NCI-H146 treated with DMSO at 0.1 percent for 48 hours (cell line): Measurements from ENCODE around the gene KL.

Source experiments
- DNase-seq: peaks from one replicate; lab custom pipeline; 2025; ENCODE audit not compliant: unreplicated experiment; lab: John Stamatoyannopoulos, UW

The KL gene

DNA sequence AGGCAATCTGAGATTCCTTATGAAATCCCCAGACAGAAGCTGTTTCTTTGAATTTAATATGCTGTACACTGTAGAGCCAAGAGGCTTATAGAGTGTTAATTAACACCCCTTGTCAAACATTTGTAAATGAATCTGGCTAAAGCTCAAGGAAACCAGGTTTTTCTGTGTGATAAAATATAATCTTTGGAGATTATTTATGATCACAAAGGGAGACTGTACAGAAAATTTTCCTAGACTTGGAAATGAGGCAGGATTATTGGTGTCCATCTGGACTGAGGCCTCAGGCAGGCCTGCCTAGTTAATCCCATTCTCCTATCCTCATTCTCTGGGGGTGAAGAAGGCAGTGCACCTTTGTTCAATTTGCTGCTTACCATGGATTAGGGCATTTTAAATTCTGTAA, 17.8 kb downstream of the KL start:
- no peak for DNase-seq

DNA sequence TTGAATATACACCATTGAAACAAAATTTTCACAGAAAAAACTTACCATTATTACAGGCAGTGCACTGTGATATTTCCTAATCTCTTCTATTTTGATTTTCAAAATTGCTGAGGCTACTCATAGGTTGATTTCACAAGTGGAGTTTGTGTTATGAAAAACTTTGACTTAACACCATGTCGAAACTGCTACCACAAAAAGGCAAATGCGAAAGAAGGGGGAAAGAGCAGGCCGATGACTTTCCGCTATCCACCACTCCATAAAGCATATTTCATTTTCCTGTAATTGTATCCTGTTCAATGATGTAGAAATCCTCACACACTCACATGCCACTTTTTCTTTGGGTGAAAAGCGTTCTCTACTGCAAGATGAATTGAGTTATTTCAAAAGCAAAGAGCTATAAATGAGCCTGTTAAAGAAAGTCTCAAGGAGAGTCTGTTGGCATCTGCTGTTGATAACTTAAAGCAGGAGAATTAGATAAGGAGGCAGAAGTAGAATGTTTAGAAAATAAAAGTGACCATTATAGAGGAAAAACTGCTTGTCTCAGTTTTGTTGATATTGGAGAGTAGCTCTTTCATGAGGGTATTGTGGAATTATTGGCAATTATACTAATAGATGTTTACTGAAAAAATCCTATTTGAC, 18.8 kb downstream of the KL start:
- no peak for DNase-seq

DNA sequence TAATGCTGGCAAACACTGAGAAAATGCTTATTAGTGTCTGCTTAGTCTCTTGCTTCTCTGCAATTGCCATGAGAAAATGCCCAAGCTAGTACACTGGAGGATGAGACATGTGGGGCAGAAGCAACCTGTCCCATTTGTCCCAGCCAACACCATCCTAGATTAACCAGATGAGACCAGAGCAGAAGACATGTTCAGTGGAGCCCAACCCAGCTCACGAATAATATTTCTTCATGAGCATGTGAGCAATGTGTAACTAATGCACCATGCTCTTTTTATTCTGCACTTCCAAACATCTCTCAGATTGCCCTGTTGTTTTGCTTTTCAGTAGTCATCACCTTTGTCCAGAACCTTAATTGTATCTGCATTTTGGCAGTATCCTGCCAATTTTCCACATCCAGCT, 21.4 kb downstream of the KL start:
- DNase-seq: no peak

DNA sequence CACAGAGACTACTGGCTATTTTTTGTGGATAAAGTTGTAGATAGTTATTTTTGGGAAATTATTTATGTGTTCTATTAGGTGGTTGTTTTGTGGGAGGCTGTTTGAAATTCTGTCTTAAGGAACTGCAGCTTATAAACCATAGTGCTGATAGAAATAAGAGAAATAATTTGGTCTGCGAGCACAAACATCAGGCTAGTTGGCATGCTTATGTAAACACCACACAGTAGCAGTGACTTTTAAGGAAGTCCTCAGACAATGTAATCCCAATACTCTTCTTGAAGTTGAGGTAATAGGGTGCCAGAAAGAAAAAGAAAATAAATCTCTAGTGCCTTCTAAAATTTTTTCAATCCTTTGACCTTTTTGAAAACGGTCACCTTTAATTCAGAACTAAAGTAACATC, 23.9 kb downstream of the KL start:
- no peak for DNase-seq

DNA sequence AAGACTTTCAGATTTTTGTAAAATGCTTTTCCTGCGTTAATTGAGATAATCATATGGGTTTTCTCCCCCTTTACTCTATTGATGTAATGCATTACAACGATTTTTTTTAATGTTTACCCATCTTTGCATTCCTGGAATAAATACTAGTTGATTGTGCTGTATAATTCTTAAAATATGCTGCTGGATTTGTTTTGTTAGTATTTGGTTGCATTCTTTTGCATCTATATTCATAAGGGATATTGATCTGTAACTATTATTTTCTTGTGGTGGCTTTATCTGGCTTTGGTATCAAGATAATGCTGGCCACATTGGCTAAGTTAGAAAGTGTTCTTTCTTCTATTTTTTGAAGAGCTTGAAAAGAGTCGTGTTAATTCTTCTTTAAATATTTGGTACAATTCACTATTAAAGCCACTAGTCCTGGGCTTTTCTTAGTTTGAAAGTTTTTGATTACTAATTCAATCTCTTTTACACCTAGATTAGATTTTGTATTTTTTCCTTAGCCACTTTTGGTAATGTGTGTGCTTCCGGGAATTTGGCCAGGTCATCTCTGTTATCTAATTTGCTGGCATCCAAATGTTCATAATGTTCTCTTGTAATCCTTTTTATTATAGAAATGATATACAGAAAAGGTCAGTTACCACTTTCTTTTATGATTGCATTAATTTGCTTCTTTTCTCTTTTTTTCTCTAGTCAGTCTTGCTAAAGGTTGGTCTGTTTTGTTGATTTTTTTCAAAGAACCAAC, 29.8 kb downstream of the KL start:
- DNase-seq: no peak

DNA sequence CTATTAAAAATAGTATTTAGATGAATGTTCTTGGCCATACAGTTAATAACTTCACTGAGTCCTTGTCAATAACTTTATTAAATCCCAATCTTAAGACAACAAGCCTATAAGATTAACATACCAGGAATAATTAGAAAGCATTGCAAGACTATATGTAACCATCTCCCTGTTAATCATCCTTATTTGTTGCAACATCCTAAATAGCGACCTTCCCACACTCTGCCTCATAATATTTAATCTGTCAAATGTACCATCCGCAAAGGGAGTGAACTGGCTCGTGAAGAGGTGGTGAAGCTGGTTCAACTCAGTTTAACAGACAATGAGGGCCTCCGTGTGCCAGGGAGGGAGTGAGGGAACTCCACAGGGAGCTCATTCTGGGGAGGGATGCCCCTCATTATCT, 33.9 kb downstream of the KL start:
- no peak for DNase-seq

DNA sequence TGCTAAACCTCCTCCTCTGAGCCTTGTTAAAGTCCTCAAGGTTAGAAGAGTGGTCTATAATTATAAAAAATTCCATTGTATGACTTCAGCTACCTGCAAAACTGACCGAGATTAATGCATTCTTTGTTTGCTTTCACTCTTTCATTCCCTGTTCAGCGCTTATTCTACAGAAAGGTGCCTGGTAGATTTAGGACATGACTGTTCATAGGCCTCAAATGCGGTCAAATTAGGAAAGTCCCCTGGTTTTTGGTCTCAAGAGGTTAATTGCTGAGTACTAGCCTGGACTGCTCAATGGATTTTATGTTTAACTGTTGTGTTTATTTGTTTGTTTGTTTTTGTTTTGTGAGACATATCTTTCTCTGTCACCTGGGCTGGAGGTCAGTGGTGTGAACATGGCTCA, 35.4 kb downstream of the KL start:
- DNase-seq: no peak

DNA sequence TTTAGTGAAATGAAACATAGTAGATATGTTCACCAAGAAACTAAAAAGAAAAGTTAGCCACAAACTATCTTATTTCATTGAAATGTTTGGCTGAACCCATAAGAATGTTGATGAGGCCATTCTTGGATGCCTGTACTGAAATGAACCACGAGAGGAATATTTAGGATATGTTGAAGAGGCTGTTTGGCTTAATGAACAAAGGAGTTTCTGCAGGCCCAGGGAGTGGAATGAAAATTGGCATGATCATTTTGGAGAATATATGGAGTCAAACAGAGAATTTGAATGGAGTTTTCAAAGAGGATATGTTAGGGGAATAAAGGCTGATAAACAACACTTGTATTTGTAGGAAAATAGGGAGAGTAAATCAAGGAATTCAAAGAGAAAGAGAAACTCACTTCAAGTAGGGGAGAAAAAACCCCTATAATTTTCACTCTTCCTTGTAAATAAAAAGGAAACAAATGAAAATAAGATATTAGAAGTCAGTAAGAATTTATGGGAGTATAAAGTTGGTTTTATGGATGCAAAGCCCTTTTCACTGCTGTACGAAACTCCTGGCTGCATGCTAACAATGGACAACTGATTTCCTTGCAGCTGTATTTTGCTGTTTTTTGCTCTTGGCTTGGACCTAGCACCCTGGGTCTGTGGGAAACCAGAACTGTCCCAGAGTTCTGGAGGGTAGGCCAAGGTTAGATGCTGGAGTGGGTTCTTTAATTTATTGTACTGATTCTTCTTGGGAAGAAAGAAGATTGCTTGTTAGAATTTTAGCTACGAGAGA, 36.5 kb downstream of the KL start:
- DNase-seq: no peak

DNA sequence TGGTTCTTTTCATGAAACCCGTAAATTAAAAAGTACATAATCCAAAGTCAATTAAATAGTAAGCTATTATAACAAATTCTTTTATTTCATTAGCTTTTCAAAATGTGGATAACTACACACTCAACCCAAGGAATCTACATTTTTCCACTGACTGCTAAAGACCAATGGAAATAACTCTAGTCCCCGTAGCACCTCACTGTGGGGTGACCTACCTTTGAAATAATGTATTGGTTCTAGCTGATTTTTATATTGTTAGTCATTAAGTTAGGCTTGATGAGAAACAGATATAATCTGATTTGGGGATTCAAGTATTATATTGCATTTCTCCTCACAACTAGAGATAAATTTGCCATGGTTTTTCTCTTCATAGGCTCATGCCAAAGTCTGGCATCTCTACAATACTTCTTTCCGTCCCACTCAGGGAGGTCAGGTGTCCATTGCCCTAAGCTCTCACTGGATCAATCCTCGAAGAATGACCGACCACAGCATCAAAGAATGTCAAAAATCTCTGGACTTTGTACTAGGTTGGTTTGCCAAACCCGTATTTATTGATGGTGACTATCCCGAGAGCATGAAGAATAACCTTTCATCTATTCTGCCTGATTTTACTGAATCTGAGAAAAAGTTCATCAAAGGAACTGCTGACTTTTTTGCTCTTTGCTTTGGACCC, 37.3 kb downstream of the KL start:
- DNase-seq: no peak

DNA sequence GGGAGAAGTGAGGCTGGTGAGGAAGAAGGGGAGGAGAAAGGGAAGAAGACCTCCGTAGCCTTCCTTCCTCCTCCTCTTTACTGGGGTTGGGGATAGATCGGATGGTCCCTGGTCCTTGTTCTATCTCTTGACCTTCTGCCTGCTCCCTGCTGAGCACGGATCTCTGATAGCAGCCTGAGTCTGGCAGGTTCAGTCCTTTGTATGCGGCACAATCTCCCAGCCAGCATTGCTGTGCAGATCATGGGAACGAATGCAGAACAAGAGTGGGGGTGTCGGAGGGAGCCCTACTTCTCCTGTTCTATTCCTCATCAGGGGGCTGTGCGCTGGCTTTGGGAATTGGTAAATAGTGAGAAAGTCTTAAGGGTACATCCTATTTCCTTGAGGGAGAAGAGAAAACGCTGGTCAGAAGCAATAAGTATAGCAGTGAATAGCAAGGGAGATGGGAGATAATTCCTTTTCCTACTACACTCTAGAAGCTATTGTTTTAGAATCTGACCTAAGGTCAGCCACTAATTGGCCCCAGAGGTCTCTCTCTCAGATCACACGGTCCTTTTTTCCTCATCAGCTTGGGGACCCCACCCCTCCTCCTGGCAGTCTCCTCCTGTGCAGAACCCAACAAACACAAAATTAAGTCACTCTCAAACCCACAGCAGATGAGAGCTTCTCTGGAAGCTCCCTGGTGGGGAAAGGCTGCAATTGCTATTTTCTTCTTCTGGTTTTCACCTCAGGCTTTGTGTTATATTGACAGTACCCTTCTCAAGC, 41.0 kb downstream of the KL start:
- DNase-seq: no peak

DNA sequence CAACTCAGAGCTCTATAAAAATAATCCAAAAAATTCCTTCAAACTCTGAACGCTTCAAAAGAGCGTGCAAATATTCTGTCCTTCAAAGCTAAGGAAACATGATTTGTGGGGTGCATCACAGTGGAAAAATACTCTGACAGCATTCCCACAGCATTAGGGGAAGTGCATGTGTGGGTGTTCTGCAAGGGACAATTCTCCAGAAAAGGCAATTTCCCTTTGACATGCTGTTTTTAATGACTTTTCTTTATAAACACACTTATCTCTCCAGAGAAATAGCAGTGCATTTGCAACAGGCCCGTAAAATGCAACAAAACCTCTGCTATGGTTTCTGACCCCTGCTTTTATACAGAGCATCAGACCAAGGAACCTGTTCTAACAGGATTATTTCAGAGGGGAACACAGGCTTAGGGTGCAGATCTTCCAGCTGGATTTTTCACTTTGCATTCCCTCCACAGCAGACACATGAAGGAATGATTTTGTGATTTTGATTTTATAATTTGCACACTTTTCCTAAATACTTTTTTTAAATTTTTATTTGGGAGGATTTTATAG, 42.6 kb downstream of the KL start:
- DNase-seq: no peak

DNA sequence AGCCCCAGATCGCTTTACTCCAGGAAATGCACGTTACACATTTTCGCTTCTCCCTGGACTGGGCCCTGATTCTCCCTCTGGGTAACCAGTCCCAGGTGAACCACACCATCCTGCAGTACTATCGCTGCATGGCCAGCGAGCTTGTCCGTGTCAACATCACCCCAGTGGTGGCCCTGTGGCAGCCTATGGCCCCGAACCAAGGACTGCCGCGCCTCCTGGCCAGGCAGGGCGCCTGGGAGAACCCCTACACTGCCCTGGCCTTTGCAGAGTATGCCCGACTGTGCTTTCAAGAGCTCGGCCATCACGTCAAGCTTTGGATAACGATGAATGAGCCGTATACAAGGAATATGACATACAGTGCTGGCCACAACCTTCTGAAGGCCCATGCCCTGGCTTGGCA, 44.6 kb downstream of the KL start:
- no peak for DNase-seq

DNA sequence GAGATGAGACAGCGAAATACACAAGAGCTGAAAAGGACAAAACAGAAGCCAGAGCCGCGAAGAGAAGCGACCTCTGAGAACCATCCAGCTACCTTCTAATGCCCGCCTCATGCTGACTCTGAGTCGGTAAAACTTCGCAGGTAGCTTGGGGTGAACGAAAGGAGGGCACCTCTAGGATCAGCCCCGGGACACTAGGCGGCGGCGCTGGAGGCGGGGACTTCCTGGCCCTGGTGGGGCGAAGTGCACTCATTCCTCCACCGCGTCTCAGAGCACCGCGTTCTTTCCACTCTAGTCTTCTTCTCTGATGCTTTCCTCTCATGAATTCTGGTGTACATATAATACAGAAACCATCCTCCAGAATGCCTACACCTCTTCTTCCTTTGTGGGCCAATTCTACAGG, 50.1 kb downstream of the KL start:
- no peak for DNase-seq

DNA sequence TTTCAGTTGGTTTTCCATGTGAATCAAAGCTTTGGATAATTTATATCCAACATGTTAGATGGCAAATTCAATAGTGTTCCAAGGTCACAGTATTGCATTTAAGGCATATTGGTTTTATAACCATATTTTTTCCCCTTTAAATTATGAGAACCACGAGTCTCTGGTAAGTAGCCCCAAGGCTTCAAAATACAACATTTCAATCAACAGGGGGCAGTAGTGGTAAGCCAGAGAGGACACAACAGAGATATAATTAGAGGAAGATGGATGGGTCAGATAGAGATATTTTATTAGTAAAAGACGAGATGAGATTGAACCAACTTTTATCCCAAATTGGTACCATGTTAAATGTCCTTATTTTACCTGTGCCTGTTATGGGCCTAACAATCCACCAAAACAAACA, 53.1 kb downstream of the KL start:
- DNase-seq: no peak

DNA sequence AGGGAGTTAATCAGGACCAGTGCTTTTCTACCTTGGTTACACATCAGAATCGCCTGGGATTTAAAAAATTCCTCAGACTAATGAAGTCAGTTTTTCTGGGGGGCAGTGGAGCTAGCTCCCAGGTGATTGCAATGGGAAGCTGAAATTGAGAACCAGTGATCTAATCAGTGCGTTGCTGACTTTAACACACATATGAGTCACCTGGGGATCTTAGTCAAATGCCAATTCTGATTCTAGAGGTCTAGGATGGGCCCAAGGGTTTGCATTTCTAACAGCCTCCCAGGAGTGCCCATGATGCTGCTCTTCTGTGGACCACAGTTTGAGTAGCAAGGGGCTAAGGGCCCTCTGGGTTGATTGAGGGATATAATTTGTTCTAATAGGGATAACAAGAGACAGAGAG, 54.5 kb downstream of the KL start:
- no peak for DNase-seq

DNA sequence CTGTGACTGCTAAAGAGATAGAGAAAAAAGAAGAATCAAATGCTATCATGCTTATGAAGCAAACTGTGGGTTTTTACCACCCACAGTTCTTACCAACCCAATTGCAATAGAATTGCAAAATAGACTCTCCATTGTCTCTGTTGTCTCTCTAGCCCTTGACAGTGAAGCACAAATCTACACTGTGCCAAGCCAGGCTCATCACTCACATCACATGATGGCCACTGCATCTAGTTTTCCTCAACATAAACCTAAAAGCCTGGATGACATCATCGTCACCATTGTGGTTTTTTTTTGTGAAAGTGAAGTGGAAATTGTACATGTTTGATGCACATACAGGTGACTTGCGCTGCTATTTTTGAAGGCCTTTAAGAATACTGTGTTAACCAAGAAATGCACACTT, 56.1 kb downstream of the KL start:
- no peak for DNase-seq

DNA sequence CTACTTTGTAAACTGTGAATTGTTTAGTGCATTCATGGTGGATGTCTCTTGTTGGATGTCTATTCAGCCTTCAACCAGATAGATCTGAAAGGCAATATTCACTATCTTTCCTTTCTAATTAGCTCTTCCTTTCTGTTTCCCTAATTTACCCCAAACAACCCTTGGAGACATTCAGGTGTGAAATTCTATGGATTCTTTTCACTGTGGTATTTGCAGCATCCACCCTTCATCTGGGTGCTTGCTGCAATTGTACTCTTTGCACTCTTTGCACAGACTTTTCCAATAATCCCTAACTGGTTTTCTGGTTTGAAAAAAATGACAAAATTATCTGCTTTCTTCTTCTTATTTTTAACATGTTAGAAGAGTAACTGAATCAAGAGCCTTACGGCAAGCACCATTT, 56.5 kb downstream of the KL start:
- DNase-seq: no peak

DNA sequence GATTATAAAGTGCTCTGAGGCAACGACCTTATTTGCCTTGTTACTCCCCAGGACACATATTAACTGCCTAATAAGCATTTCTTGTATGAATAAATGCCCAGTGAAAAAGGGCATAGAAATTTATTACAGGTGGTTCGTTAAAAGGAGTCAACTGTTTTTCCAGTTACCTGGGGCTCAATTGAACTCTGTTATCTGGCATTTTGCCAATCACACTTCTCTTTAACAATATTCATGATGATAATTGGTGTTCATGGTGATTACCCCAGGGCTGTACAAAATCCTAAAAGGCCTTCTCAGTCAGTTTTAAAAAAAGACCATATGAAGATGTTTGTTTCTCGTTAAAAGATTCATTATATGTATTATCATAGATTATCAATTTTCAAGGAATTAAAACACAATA, 57.1 kb downstream of the KL start:
- DNase-seq: peak; percentile 71

DNA sequence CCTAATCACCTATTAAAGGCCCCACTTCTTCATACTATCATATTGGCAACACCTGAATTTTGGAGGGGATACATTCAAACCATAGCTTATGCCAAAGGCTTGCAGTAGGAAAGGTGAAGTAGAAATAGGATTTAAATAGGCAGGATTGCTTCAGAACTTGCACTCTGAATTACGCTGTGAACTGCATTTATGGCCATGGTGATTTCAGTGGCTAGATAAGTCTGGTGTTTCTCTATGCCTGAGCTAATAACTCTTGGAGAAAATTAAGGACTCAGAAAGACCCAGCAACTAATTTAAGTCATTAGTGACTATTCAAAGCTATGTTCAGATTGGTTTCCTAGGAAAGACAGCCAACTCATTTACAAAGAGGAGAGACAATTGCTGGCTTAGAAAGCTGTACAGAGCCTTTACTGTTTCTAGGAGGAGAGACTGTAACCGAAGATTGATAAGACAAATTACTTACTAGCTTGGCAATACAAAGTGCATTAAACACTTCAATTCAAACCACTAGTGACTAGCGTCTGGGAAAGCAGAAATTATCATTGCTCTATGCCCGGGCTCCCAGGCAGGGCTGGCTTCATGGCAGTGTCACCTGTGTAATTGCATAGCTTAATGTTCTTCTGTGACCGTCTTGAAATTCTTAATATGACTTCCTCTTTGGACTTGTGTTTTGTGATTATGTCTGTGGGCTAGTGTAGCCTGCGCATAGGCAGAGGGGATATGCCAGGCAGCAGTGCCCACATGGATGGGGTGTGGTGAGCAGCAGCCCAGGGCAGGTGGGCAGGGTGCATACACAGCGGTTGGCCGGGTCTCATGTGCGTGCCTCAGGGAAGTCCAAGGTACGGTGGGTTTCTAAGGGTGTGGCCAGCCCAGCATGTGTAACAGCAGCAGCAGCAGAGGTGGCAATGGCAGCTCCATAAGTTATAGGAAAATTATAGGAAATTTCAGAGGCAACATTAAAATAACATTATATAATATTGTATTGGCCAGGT, 60.1 kb downstream of the KL start:
- DNase-seq: no peak

DNA sequence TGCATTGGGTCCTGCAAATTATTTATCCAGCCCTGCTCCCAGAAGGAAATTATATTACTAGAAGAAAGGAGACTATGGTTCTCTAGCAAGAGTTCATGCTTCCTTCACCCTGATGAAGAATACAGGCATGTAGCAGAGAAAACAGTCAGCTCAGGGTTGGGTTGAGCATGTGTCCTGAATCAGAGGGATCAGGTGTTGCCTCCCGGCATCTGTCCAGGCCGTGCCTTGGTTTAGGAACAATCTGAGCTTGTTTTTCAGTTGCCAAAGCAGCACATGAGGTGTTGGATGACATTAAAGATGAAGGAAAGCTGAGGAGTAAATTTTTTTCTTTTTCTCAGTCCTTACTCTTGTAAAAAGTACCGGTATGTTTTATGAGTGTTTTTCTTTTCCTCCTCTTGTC, 62.0 kb downstream of the KL start:
- DNase-seq: no peak
